ENCODE measurements around the gene ZNF605.

Gene ZNF605

DNA sequence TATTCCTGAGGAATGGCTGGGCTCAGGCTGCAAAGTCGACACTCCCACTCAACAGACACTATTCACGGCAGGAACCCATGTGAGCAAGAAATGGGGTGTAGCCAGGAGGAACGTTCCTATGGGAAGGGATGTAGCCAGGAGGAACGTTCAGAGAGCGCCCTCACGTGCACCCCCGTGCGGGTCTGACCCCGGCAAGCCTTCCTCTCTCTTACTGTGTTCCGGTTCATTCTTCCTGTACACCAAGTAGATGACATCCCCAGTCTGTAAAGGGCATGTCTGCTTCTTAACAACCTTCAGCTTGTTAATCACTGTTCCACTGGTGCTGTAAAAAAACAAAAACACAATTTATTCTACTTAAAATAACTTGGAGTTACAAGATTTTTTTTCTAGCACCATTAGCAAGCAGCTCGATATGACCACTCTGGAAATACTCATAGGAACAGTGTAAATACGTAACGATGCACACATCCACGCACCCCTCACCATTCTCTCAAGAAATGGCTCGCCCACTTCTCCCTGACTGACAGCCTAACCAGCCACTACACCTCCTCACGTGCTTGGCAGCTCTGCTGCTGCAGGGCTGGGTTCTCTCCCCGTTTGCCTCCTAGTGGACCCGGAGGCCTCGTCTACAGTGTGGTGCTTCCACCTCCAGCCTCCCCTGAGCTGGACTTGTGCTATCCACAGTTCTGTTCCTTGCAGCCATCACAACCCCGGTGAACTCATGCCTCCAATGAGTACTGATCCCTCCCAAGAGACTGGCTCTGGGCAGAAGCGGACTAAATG, 83.8 kb downstream of the ZNF605 start:
- DNase-seq = no peak
- H3K27me3 ChIP-seq (replicated peaks) = no peaks in the 10 kb centered on the region
- TF ChIP-seq, protein P1, sequence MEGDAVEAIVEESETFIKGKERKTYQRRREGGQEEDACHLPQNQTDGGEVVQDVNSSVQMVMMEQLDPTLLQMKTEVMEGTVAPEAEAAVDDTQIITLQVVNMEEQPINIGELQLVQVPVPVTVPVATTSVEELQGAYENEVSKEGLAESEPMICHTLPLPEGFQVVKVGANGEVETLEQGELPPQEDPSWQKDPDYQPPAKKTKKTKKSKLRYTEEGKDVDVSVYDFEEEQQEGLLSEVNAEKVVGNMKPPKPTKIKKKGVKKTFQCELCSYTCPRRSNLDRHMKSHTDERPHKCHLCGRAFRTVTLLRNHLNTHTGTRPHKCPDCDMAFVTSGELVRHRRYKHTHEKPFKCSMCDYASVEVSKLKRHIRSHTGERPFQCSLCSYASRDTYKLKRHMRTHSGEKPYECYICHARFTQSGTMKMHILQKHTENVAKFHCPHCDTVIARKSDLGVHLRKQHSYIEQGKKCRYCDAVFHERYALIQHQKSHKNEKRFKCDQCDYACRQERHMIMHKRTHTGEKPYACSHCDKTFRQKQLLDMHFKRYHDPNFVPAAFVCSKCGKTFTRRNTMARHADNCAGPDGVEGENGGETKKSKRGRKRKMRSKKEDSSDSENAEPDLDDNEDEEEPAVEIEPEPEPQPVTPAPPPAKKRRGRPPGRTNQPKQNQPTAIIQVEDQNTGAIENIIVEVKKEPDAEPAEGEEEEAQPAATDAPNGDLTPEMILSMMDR (IDR thresholded peaks at IDR 0.05; ENCODE audit: low read depth, low read length, missing control alignments) = no peak
- no peak overlapping the region for H3K27ac ChIP-seq
- H3K36me3 ChIP-seq (replicated peaks) = peaks cover 69% of the 10 kb centered on the region
- in situ Hi-C loops (cut with HindIII; ENCODE audit: low pct_ligation_motif_present, low sequenced_read_pairs) = no loop called here
- no peak overlapping the region for H3K4me3 ChIP-seq (ENCODE audit: low read depth, low read length)

DNA sequence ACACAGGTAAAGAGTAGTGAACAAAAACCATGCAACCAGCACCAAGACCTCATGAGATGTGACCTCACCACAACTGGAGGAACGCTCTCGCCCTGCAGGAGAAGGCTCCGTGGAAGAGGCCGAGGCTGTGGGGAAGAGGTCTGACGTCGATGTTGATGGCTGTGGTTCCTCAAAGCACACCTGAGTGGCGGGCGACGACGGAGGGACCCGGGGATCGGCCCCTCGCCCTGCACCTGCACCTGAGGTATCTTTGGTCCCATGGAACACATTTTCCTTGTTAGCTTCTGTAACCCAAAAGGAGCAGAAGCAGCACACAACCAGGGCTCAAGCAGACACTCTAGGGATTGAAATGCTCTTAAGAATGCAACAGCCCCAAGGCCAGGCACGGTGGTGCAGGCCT, 86.6 kb downstream of the ZNF605 start:
- Histone ChIP-seq H3K4me3 (ENCODE audit: low read depth, low read length) (no peak overlapping the region), H3K36me3 (replicated peaks) (peaks cover 68% of the 10 kb centered on the region), H3K27ac (no peak overlapping the region), H3K27me3 (replicated peaks) (no peaks in the 10 kb centered on the region)
- in situ Hi-C loops (cut with HindIII; ENCODE audit: low pct_ligation_motif_present, low sequenced_read_pairs) = no loop called here
- no peak for DNase-seq
- TF ChIP-seq, protein P1 (IDR thresholded peaks at IDR 0.05; ENCODE audit: low read depth, low read length, missing control alignments) = no peak

Measured in brain microvascular endothelial cell (primary cell).